ENCODE data around the gene PRX.
A peak's percentile ranks its signal among the peaks of the same experiment; 100 is the strongest.

The PRX gene

GRCh38 chr19:40367577-40368434 lies 45.4 kb downstream of the PRX start:
- TF ChIP-seq, protein P1, sequence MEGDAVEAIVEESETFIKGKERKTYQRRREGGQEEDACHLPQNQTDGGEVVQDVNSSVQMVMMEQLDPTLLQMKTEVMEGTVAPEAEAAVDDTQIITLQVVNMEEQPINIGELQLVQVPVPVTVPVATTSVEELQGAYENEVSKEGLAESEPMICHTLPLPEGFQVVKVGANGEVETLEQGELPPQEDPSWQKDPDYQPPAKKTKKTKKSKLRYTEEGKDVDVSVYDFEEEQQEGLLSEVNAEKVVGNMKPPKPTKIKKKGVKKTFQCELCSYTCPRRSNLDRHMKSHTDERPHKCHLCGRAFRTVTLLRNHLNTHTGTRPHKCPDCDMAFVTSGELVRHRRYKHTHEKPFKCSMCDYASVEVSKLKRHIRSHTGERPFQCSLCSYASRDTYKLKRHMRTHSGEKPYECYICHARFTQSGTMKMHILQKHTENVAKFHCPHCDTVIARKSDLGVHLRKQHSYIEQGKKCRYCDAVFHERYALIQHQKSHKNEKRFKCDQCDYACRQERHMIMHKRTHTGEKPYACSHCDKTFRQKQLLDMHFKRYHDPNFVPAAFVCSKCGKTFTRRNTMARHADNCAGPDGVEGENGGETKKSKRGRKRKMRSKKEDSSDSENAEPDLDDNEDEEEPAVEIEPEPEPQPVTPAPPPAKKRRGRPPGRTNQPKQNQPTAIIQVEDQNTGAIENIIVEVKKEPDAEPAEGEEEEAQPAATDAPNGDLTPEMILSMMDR (IDR thresholded peaks at IDR 0.05; ENCODE audit: control extremely low read depth, extremely low read depth, low read depth, missing control alignments) = no peak
- CTCF ChIA-PET = no interaction called here
- POLR2A ChIA-PET = no interaction called here
- DNase-seq (ENCODE audit: extremely low spot score) = no peak

- DNase-seq (ENCODE audit: extremely low spot score) = no peak
- POLR2A ChIA-PET = no interaction called here
- CTCF ChIA-PET = interaction anchor here (1.0 to 1.3 kb wide), 4 partner anchors 59 to 268 kb away, joined by 3 to 4 read pairs (median 3); no protein-coding TSS in a partner anchor
- TF ChIP-seq, protein P1 (IDR thresholded peaks at IDR 0.05; ENCODE audit: control extremely low read depth, extremely low read depth, low read depth, missing control alignments) = no peak
Observed at GRCh38 chr19:40366697-40367561, 46.2 kb downstream of the PRX start.

GRCh38 chr19:40365613-40366401 lies 47.4 kb downstream of the PRX start:
- ChIA-PET POLR2A (interaction anchor here (1.6 kb wide), 1 partner anchor 9 kb away, joined by 5 read pairs; no protein-coding TSS in a partner anchor), CTCF (interaction anchor here (1.0 to 1.8 kb wide), 6 partner anchors 10 to 269 kb away, joined by 3 to 7 read pairs (median 3); no protein-coding TSS in a partner anchor)
- DNase-seq (ENCODE audit: extremely low spot score) = peak; percentile 93
- TF ChIP-seq, protein P1 (IDR thresholded peaks at IDR 0.05; ENCODE audit: control extremely low read depth, extremely low read depth, low read depth, missing control alignments) = no peak

DNA sequence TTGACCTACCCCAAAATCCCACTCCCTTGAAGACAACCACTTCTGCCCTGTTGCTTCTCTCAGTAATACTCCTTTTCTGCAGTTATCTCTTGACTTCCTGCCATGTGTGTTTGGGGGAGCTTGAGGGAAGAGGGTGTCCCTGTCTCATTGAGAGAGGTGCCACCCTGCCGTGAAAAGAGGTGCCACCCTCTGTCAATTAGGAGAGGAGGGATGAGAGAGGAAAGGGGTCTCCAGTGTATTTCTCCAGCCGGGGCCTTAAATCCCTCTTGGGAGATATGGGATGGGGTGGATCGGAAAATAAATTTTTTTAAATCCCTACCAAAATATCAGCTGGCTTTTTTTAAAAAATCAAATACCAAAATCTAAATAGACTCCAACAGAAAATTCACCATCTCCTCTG lies 48.2 kb downstream of the PRX start:
- POLR2A ChIA-PET = interaction anchor here (0.6 to 1.6 kb wide), 3 partner anchors 8 to 917 kb away, joined by 3 to 5 read pairs (median 5); no protein-coding TSS in a partner anchor
- CTCF ChIA-PET = interaction anchor here (1.0 to 1.8 kb wide), 2 partner anchors 9 to 15 kb away, joined by 3 to 7 read pairs; no protein-coding TSS in a partner anchor
- TF ChIP-seq, protein P1 (IDR thresholded peaks at IDR 0.05; ENCODE audit: control extremely low read depth, extremely low read depth, low read depth, missing control alignments) = no peak
- DNase-seq (ENCODE audit: extremely low spot score) = no peak

- TF ChIP-seq, protein P1 (IDR thresholded peaks at IDR 0.05; ENCODE audit: control extremely low read depth, extremely low read depth, low read depth, missing control alignments) = no peak
- DNase-seq (ENCODE audit: extremely low spot score) = no peak
- ChIA-PET POLR2A (no interaction called here), CTCF (no interaction called here)
Observed at GRCh38 chr19:40363069-40363468, 50.1 kb downstream of the PRX start.
